GM19395 (cell line): ENCODE measurements around the gene HRH3.

Experiments used
- ATAC-seq: cut with Tn5 transposase; IDR thresholded peaks from one replicate; pipeline ENCODE4 v1.9.1; 2021; ENCODE audit warnings: mild to moderate bottlenecking, moderate library complexity; ENCODE audit not compliant: unreplicated experiment

HRH3 gene

GRCh38 chr20:62201173-62202082, 18.6 kb downstream of the HRH3 start:
- ATAC-seq: no peak

GRCh38 chr20:62200491-62201172, 19.4 kb downstream of the HRH3 start:
- ATAC-seq: no peak

GRCh38 chr20:62198931-62199330, 21.1 kb downstream of the HRH3 start:
- ATAC-seq: no peak

GRCh38 chr20:62198496-62198895, 21.6 kb downstream of the HRH3 start:
- ATAC-seq: no peak

GRCh38 chr20:62197801-62198200, 22.3 kb downstream of the HRH3 start:
- no peak for ATAC-seq

- ATAC-seq: no peak
Observed at GRCh38 chr20:62197311-62197710, 22.8 kb downstream of the HRH3 start.

GRCh38 chr20:62196286-62196685, 23.8 kb downstream of the HRH3 start:
- ATAC-seq: no peak

- no peak for ATAC-seq
Observed at GRCh38 chr20:62195736-62196135, 24.3 kb downstream of the HRH3 start.

- no peak for ATAC-seq
Observed at GRCh38 chr20:62195075-62195405, 25.0 kb downstream of the HRH3 start.

- ATAC-seq: no peak
Observed at GRCh38 chr20:62193079-62194025, 26.7 kb downstream of the HRH3 start.

- no peak for ATAC-seq
Observed at GRCh38 chr20:62192635-62193034, 27.4 kb downstream of the HRH3 start.

- no peak for ATAC-seq
Observed at GRCh38 chr20:62191781-62192559, 28.1 kb downstream of the HRH3 start.

GRCh38 chr20:62190639-62191411, 29.3 kb downstream of the HRH3 start:
- no peak for ATAC-seq

GRCh38 chr20:62186887-62187866, 32.9 kb downstream of the HRH3 start:
- ATAC-seq: no peak

GRCh38 chr20:62186096-62186426, 34.0 kb downstream of the HRH3 start:
- no peak for ATAC-seq

GRCh38 chr20:62183426-62184142, 36.5 kb downstream of the HRH3 start:
- ATAC-seq: no peak

- peak; percentile 92 for ATAC-seq
Observed at GRCh38 chr20:62182469-62183425, 37.3 kb downstream of the HRH3 start, which contains the start of gene MTG2. Gene MTG2 (plus strand): TSS chr20:62183028. CDS start chr20:62193421, 10,393 bp downstream.
